GM23248 (cell line): Measurements from ENCODE around the gene PDE10A. TPM values are rescaled to one million over a fixed set of nuclear protein-coding genes. Genes with fewer than 3 reads are reported as not detected.

Experiments
- DNase-seq: peaks from one replicate; pipeline ENCODE4 v3.0.0-alpha.2; 2015
- H2AFZ ChIP-seq: fragments of 200-600 bp; sonication (generic); 2 replicates; pipeline ENCODE4 v1.6.1; 2016; ENCODE audit warnings: antibody characterized with exemption
- H3F3A ChIP-seq: fragments of 200-600 bp; sonication (generic); 2 replicates; pipeline ENCODE4 v1.6.1; 2016; ENCODE audit warnings: mild to moderate bottlenecking, antibody characterized with exemption, mixed run types; ENCODE audit not compliant: insufficient read depth
- H3K27ac ChIP-seq: fragments of 200-600 bp; sonication (generic); 2 replicates; pipeline ENCODE4 v1.5.1; 2016; ENCODE audit warnings: mild to moderate bottlenecking
- H3K27me3 ChIP-seq: fragments of 200-600 bp; sonication (generic); replicated peaks from 2 replicates; pipeline ENCODE4 v1.6.1; 2016; ENCODE audit warnings: mild to moderate bottlenecking; ENCODE audit not compliant: insufficient read depth
- H3K36me3 ChIP-seq: fragments of 200-600 bp; sonication (generic); 2 replicates; pipeline ENCODE4 v1.6.1; 2016; ENCODE audit warnings: low read depth, mild to moderate bottlenecking
- H3K4me1 ChIP-seq: fragments of 200-600 bp; sonication (generic); 2 replicates; pipeline ENCODE4 v1.6.1; 2016; ENCODE audit warnings: mild to moderate bottlenecking; ENCODE audit not compliant: insufficient read depth
- H3K4me2 ChIP-seq: fragments of 200-600 bp; sonication (generic); one replicate; pipeline ENCODE4 v1.6.1; 2016; ENCODE audit warnings: mild to moderate bottlenecking; ENCODE audit not compliant: unreplicated experiment
- H3K4me3 ChIP-seq: fragments of 200-600 bp; sonication (generic); 2 replicates; pipeline ENCODE4 v1.5.1; 2016; ENCODE audit warnings: mild to moderate bottlenecking
- H3K79me2 ChIP-seq: fragments of 200-600 bp; sonication (generic); 2 replicates; pipeline ENCODE4 v1.6.1; 2016; ENCODE audit warnings: mild to moderate bottlenecking; ENCODE audit not compliant: insufficient read depth
- H3K9ac ChIP-seq: fragments of 200-600 bp; sonication (generic); 2 replicates; pipeline ENCODE4 v1.6.1; 2016; ENCODE audit warnings: mild to moderate bottlenecking
- H3K9me2 ChIP-seq: fragments of 200-600 bp; sonication (generic); 2 replicates; pipeline ENCODE4 v1.6.1; 2016; ENCODE audit warnings: mixed run types, mild to moderate bottlenecking, moderate library complexity; ENCODE audit not compliant: insufficient read depth
- H3K9me3 ChIP-seq: fragments of 200-600 bp; sonication (generic); one replicate; pipeline ENCODE4 v1.6.1; 2017; ENCODE audit warnings: low read depth
- H4K20me1 ChIP-seq: fragments of 200-600 bp; sonication (generic); 2 replicates; pipeline ENCODE4 v1.6.0; 2016; ENCODE audit not compliant: insufficient read depth
- EZH2 ChIP-seq: fragments of 200-600 bp; sonication (generic); IDR thresholded peaks from 2 replicates; pipeline ENCODE4 v1.6.1; 2018; ENCODE audit warnings: antibody characterized with exemption, mild to moderate bottlenecking; ENCODE audit not compliant: insufficient read depth, poor library complexity, severe bottlenecking
- EZH2phosphoT487 ChIP-seq: fragments of 200-600 bp; sonication (generic); IDR thresholded peaks from 2 replicates; pipeline ENCODE4 v1.6.1; 2018; ENCODE audit warnings: antibody characterized with exemption, moderate library complexity, mild to moderate bottlenecking, low read depth; ENCODE audit not compliant: insufficient read depth
- WGBS, 2 experiments: methylation state at CpG; one replicate each; pipeline ENCODE4 v1.1.6; 2015 to 2017; ENCODE audit warnings: low lambda C conversion rate in 2 of 2, low coverage in 1 of 2; ENCODE audit errors: missing lambda C conversion rate in 2 of 2; 5-methylcytosine and 5-hydroxymethylcytosine counted together
- in situ Hi-C: fragments of 300-500 bp; cut with MboI; formaldehyde crosslinking; loops from 2 replicates; pipeline ENCODE4 v1.15.0; 2020
- polyA plus RNA-seq: library from polyadenylated mRNA; unstranded; fragments of >200 nt; fragmentation: Nextera tagmentation; extraction: Ambion mirVana; gene quantifications from 2 replicates; pipeline ENCODE4 v1.2.1, GENCODE V29; 2016
- total RNA-seq: library from RNA; depleted of rRNA; stranded (reverse); fragments of >200 nt; shearing (Covaris generic); gene quantifications from 2 replicates; pipeline ENCODE4 v1.2.3, GENCODE V29; 2014

Gene PDE10A
- total and polyA plus RNA-seq, 2 experiments from 2014 or later, result 0.11 to 0.21 TPM

DNA sequence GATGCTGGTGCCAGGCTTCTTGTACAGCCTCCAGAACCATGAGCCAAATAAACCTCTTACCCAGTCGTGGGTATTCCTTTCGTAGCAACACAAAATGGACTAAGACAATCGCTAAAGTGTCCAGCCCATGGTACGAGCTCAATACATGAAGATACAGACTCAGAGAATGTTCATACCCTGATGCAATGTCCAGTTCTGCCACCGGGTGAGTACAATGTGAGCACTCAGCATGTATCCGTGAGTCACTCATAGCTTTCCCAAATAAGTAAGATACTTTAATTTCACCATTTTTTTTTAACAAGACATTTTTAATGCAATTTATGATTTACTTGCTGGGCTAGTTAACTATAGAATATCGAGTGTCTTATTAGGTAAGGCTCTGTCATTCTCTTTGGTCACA lies 26.7 kb upstream of the PDE10A start:
- Histone ChIP-seq H3K9me3 (no peaks in the 10 kb centered on the region), H3K9ac (no peak overlapping the region), H3K4me1 (no peaks in the 10 kb centered on the region), H3K9me2 (no peaks in the 10 kb centered on the region), H3K36me3 (no peaks in the 10 kb centered on the region), H2AFZ (no peak overlapping the region), H3K4me2 (no peak overlapping the region), H3K4me3 (no peak overlapping the region), H3K79me2 (no peaks in the 10 kb centered on the region), H3K27ac (no peak overlapping the region), H3F3A (no peaks in the 10 kb centered on the region), H3K27me3 (no peaks in the 10 kb centered on the region), H4K20me1 (no peaks in the 10 kb centered on the region)
- WGBS, 2 experiments, result 32 to 41% methylated on average over 7 of the region's 7 CpGs
- TF ChIP-seq EZH2phosphoT487, result no peak
- no peak for TF ChIP-seq EZH2
- in situ Hi-C loops, result no loop called here
- peak; percentile 3 for DNase-seq

- no peaks in the 10 kb centered on the region for H3K4me1 ChIP-seq
- no peaks in the 10 kb centered on the region for H3K9me2 ChIP-seq
- no peaks in the 10 kb centered on the region for H3K79me2 ChIP-seq
- no peaks in the 10 kb centered on the region for H3K36me3 ChIP-seq
- H3K4me3 ChIP-seq, result no peak overlapping the region
- TF ChIP-seq EZH2, result no peak
- TF ChIP-seq EZH2phosphoT487, result no peak
- no peak overlapping the region for H3K4me2 ChIP-seq
- DNase-seq, result no peak
- H3K27ac ChIP-seq, result no peak overlapping the region
- in situ Hi-C loops, result no loop called here
- H3K9ac ChIP-seq, result no peak overlapping the region
- no peaks in the 10 kb centered on the region for H3K27me3 ChIP-seq
- no peaks in the 10 kb centered on the region for H3F3A ChIP-seq
- 53 to 56% methylated on average over 27 of the region's 27 CpGs for WGBS, 2 experiments
- no peak overlapping the region for H2AFZ ChIP-seq
- H3K9me3 ChIP-seq, result no peaks in the 10 kb centered on the region
- no peaks in the 10 kb centered on the region for H4K20me1 ChIP-seq
These were observed 23.7 kb upstream of the PDE10A start for GRCh38 chr6:165686596-165687365.

DNA sequence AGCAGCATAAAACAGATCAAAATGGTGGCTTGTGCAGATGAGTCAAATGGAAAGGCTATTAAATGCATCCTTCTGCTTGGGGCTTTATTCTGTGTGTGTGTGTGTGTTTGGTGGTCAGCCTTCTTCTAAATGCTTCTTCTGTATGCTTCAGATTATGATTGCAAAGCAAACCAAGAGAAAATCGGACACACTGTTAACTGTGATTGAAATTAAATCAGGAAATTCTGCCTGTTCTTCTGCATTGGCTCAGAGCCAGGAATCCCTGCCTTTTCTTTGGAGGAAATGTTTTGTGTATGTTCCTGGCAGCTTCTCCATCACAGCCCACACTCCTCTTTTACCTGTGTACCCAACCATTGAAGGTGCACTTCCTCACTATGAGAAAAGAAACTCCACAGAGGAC lies 22.3 kb upstream of the PDE10A start:
- no peaks in the 10 kb centered on the region for H3K9me2 ChIP-seq
- H3K27me3 ChIP-seq, result no peaks in the 10 kb centered on the region
- H2AFZ ChIP-seq, result no peak overlapping the region
- H3K79me2 ChIP-seq, result no peaks in the 10 kb centered on the region
- no peak overlapping the region for H3K9ac ChIP-seq
- no peak overlapping the region for H3K27ac ChIP-seq
- no peaks in the 10 kb centered on the region for H4K20me1 ChIP-seq
- H3K9me3 ChIP-seq, result no peaks in the 10 kb centered on the region
- no peaks in the 10 kb centered on the region for H3K4me1 ChIP-seq
- TF ChIP-seq EZH2 (no peak), EZH2phosphoT487 (no peak)
- no peak overlapping the region for H3K4me2 ChIP-seq
- no peak for DNase-seq
- no peaks in the 10 kb centered on the region for H3K36me3 ChIP-seq
- WGBS, 2 experiments, result 6 to 7% methylated on average over 1 of the region's 1 CpG
- H3K4me3 ChIP-seq, result no peak overlapping the region
- in situ Hi-C loops, result no loop called here
- no peaks in the 10 kb centered on the region for H3F3A ChIP-seq

- Histone ChIP-seq H3K4me1 (no peaks in the 10 kb centered on the region), H3K9me3 (no peaks in the 10 kb centered on the region), H3K9ac (no peak overlapping the region), H3F3A (no peaks in the 10 kb centered on the region), H3K4me3 (no peak overlapping the region), H3K27me3 (no peaks in the 10 kb centered on the region), H4K20me1 (no peaks in the 10 kb centered on the region), H3K27ac (no peak overlapping the region), H3K4me2 (no peak overlapping the region), H3K79me2 (no peaks in the 10 kb centered on the region), H3K9me2 (no peaks in the 10 kb centered on the region), H2AFZ (no peak overlapping the region), H3K36me3 (no peaks in the 10 kb centered on the region)
- 48 to 53% methylated on average over 10 of the region's 10 CpGs for WGBS, 2 experiments
- DNase-seq, result no peak
- TF ChIP-seq EZH2 (no peak), EZH2phosphoT487 (no peak)
- in situ Hi-C loops, result no loop called here
These were observed 21.3 kb upstream of the PDE10A start for GRCh38 chr6:165684333-165684732.

DNA sequence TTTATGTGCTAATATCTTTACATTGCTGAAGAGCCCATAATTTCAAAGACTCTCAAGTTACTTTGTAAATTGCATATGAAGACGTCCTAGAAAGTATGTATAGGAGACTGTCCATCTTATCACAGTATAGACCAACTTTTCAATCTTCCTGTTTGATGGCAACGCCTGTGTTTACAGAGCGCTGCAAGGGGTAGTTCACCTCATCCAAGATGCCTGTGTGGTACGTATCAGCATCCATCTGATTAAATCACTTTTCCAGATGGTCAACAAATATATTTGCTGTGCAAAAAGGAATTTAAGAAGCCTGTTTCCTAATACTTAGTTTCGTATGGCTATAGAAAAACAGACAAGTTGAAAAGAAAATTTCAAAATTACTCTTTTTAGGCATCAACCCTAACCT lies 17.9 kb upstream of the PDE10A start:
- in situ Hi-C loops, result no loop called here
- no peaks in the 10 kb centered on the region for H3K36me3 ChIP-seq
- H3K9me3 ChIP-seq, result no peaks in the 10 kb centered on the region

More for the DNA sequence above, 17.9 kb upstream of the PDE10A start:
- Histone ChIP-seq H3K79me2 (no peaks in the 10 kb centered on the region), H4K20me1 (no peaks in the 10 kb centered on the region), H3K27me3 (no peaks in the 10 kb centered on the region), H3K4me1 (no peaks in the 10 kb centered on the region), H3F3A (no peaks in the 10 kb centered on the region), H3K9ac (no peak overlapping the region), H3K4me3 (no peak overlapping the region), H3K9me2 (no peaks in the 10 kb centered on the region), H2AFZ (no peak overlapping the region), H3K27ac (no peak overlapping the region), H3K4me2 (no peak overlapping the region)
- 9 to 10% methylated on average over 5 of the region's 5 CpGs for WGBS, 2 experiments
- DNase-seq, result no peak
- no peak for TF ChIP-seq EZH2
